Measurements from ENCODE around the gene CAPN12. TPM values are rescaled to one million over a fixed set of nuclear protein-coding genes. Genes with fewer than 3 reads are reported as not detected.

Gene CAPN12
- total and polyA plus RNA-seq, 4 donors, result 2.0 to 17.8 (median 6.0) TPM

GRCh38 chr19:38737281-38737865, 6.9 kb downstream of the CAPN12 start:
- H3K9ac ChIP-seq (ENCODE audit: insufficient read depth in 1 of 2, low read length in 2 of 2), result no peak overlapping the region
- no peaks in the 10 kb centered on the region for H3K36me3 ChIP-seq (ENCODE audit: control insufficient read depth in 4 of 4, insufficient read depth in 4 of 4, low read length in 4 of 4)
- TF ChIP-seq CTCF (IDR thresholded peaks at IDR 0.05; ENCODE audit: control extremely low read depth, extremely low read depth), result no peak
- ATAC-seq (ENCODE audit: insufficient read depth, low FRiP score) (no peak), DNase-seq (no peak)
- H3K4me3 ChIP-seq, result no peak overlapping the region
- peaks cover 0 to 11% (median 0%) of the 10 kb centered on the region in 5 donors for H3K4me1 ChIP-seq (ENCODE audit: control insufficient read depth in 5 of 5, insufficient read depth in 5 of 5, low read length in 5 of 5)
- peaks cover 0 to 3% (median 0%) of the 10 kb centered on the region in 3 donors for H3K27me3 ChIP-seq (ENCODE audit: control insufficient read depth in 3 of 3, insufficient read depth in 3 of 3, low read length in 2 of 3)
- no peak overlapping the region for H3K27ac ChIP-seq (ENCODE audit: low read depth in 1 of 2, low read length in 1 of 2)
- WGBS, 2 donors, result 16 to 45% methylated on average over 22 of the region's 22 CpGs
- no peaks in the 10 kb centered on the region for H3K9me3 ChIP-seq (ENCODE audit: control insufficient read depth in 4 of 4, insufficient read depth in 3 of 4, low read length in 3 of 4)

- H3K9ac ChIP-seq (ENCODE audit: insufficient read depth in 1 of 2, low read length in 2 of 2), result no peak overlapping the region
- H3K9me3 ChIP-seq (ENCODE audit: control insufficient read depth in 4 of 4, insufficient read depth in 3 of 4, low read length in 3 of 4), result no peaks in the 10 kb centered on the region
- TF ChIP-seq CTCF (IDR thresholded peaks at IDR 0.05; ENCODE audit: control extremely low read depth, extremely low read depth), result no peak
- 5 to 11% methylated on average over 28 to 36 of the region's 36 CpGs for WGBS, 2 donors
- H3K27ac ChIP-seq (ENCODE audit: low read depth in 1 of 2, low read length in 1 of 2), result no peak overlapping the region
- ATAC-seq (ENCODE audit: insufficient read depth, low FRiP score), result peak; percentile 42
- peaks cover 0 to 12% (median 0%) of the 10 kb centered on the region in 5 donors for H3K4me1 ChIP-seq (ENCODE audit: control insufficient read depth in 5 of 5, insufficient read depth in 5 of 5, low read length in 5 of 5)
- peak; percentile 47 to 78 (median 69) for DNase-seq
- H3K36me3 ChIP-seq (ENCODE audit: control insufficient read depth in 4 of 4, insufficient read depth in 4 of 4, low read length in 4 of 4), result peaks cover 0 to 4% (median 0%) of the 10 kb centered on the region in 4 donors
- H3K4me3 ChIP-seq, result no peak overlapping the region
- peaks cover 0 to 3% (median 0%) of the 10 kb centered on the region in 3 donors for H3K27me3 ChIP-seq (ENCODE audit: control insufficient read depth in 3 of 3, insufficient read depth in 3 of 3, low read length in 2 of 3)
Observed at GRCh38 chr19:38736413-38737280, 7.6 kb downstream of the CAPN12 start.

- 2 to 3% methylated on average over 33 to 41 of the region's 42 CpGs for WGBS, 2 donors
Observed at GRCh38 chr19:38736036-38736412, 8.2 kb downstream of the CAPN12 start.

More at GRCh38 chr19:38736036-38736412, 8.2 kb downstream of the CAPN12 start:
- Histone ChIP-seq H3K4me1 (ENCODE audit: control insufficient read depth in 5 of 5, insufficient read depth in 5 of 5, low read length in 5 of 5) (peaks cover 0 to 14% (median 0%) of the 10 kb centered on the region in 5 donors), H3K27ac (ENCODE audit: low read depth in 1 of 2, low read length in 1 of 2) (peak overlapping the region in 1 of 2 donors; percentile 69), H3K27me3 (ENCODE audit: control insufficient read depth in 3 of 3, insufficient read depth in 3 of 3, low read length in 2 of 3) (peaks cover 0 to 3% (median 0%) of the 10 kb centered on the region in 3 donors), H3K4me3 (no peak overlapping the region), H3K9ac (ENCODE audit: insufficient read depth in 1 of 2, low read length in 2 of 2) (no peak overlapping the region), H3K36me3 (ENCODE audit: control insufficient read depth in 4 of 4, insufficient read depth in 4 of 4, low read length in 4 of 4) (peaks cover 0 to 4% (median 2%) of the 10 kb centered on the region in 4 donors), H3K9me3 (ENCODE audit: control insufficient read depth in 4 of 4, insufficient read depth in 3 of 4, low read length in 3 of 4) (no peaks in the 10 kb centered on the region)
- no peak for TF ChIP-seq CTCF (IDR thresholded peaks at IDR 0.05; ENCODE audit: control extremely low read depth, extremely low read depth)
- ATAC-seq (ENCODE audit: insufficient read depth, low FRiP score) (no peak), DNase-seq (peak in 1 of 3 donors; percentile 50)

All from lung (tissue), 12 donors.